ENCODE data around the gene C1orf94. TPM values are rescaled to one million over a fixed set of nuclear protein-coding genes. Genes with fewer than 3 reads are reported as not detected.

C1orf94 gene
- total RNA-seq, 1 donor from 2014 or later: not detected

DNA sequence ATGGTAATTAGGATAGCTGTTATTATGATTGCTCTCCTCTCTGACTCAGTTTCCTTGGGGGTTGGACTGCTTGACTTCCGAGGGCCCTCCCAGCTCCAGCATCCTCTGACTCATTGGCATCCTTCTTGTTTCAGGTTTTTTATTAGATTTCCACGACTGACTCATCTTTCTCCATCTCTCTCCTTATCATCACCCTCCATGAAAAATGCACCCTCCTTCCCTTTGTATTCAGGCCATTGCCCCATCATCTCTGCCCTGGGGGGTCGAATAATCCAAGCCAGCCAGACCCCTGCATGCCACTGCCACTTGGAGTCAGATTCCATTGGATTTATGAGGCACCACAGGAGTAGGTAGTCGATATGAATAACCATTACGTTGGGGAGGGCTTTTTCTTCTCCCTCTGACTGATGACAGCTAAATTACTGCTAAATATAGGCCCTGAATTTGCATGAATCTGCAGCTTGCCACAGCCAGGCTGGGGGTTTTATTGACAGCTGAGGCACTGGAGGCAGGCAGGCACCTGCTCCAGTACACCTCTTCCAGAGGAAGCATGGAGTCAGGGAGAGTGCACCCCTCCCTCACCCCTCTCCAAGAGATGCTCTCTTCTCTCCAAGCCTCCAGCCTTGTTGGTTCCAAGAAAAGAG is 91.7 kb downstream of the C1orf94 start:
- Histone ChIP-seq H3K4me3 (ENCODE audit: low read length in 3 of 3) (no peak overlapping the region), H3K9me3 (ENCODE audit: control insufficient read depth in 3 of 3, low read length in 3 of 3) (no peaks in the 10 kb centered on the region), H3K27ac (ENCODE audit: low read depth, low read length) (no peak overlapping the region), H3K9ac (ENCODE audit: low read depth in 1 of 3, low read length in 3 of 3) (no peak overlapping the region), H3K27me3 (ENCODE audit: control insufficient read depth in 3 of 3, insufficient read depth in 3 of 3, low read length in 3 of 3) (peaks cover 9 to 32% (median 9%) of the 10 kb centered on the region in 3 donors), H3K4me1 (ENCODE audit: control insufficient read depth in 3 of 3, insufficient read depth in 3 of 3, low read length in 3 of 3) (no peaks in the 10 kb centered on the region), H3K36me3 (ENCODE audit: control insufficient read depth in 3 of 3, insufficient read depth in 3 of 3, low read length in 3 of 3) (no peaks in the 10 kb centered on the region)

Other genes with a start within 250 kb of the C1orf94 start
- 0.52 TPM for gene CSMD2, start 11.7 kb upstream of the C1orf94 start, total RNA-seq